Calu3 (cell line): ENCODE data around the gene CAPN3. TPM values are rescaled to one million over a fixed set of nuclear protein-coding genes. Genes with fewer than 3 reads are reported as not detected.

ENCODE experiments used
- BruUV-seq: library from RNA; stranded (reverse); fragments of 400-500 nt; replicated peaks from 2 replicates; lab custom pipeline; 2021; lab: Mats Ljungman, UMichigan
- CTCF ChIA-PET: fragments of 300-600 bp; sonication (Branson Sonifier 250); formaldehyde crosslinking; loops from one replicate; lab custom pipeline; 2022; ENCODE audit warnings: antibody characterized with exemption; lab: Charles Lee
- DNase-seq: peaks from one replicate; pipeline ENCODE4 v3.0.0; 2022
- H3K27ac Mint-ChIP-seq: one replicate; pipeline ENCODE4 v1.8.0; 2022; ENCODE audit warnings: mixed read lengths; ENCODE audit not compliant: unreplicated experiment
- H3K27me3 Mint-ChIP-seq: one replicate; pipeline ENCODE4 v1.8.0; 2022; ENCODE audit warnings: mixed read lengths; ENCODE audit not compliant: unreplicated experiment
- H3K36me3 Mint-ChIP-seq: one replicate; pipeline ENCODE4 v1.8.0; 2022; ENCODE audit warnings: mild to moderate bottlenecking, moderate library complexity, mixed read lengths; ENCODE audit not compliant: insufficient read depth, unreplicated experiment
- H3K4me1 Mint-ChIP-seq: one replicate; pipeline ENCODE4 v1.8.0; 2022; ENCODE audit warnings: mild to moderate bottlenecking, low read depth, mixed read lengths; ENCODE audit not compliant: unreplicated experiment
- H3K4me3 Mint-ChIP-seq: one replicate; pipeline ENCODE4 v1.8.0; 2022; ENCODE audit warnings: mild to moderate bottlenecking, low read depth, moderate library complexity, mixed read lengths; ENCODE audit not compliant: unreplicated experiment
- H3K9me3 Mint-ChIP-seq: one replicate; pipeline ENCODE4 v1.8.0; 2022; ENCODE audit warnings: low read depth, mixed read lengths; ENCODE audit not compliant: unreplicated experiment
- CTCF ChIP-seq: fragments of 200-600 bp; IDR thresholded peaks from one replicate; pipeline ENCODE4 v1.8.0; 2022; ENCODE audit warnings: antibody characterized with exemption; ENCODE audit not compliant: unreplicated experiment
- intact Hi-C: fragments of 100-400 bp; cut with micrococcal nuclease; formaldehyde crosslinking; loops from one replicate; pipeline ENCODE4 v1.10.0; 2022; ENCODE audit not compliant: unreplicated experiment
- total RNA-seq: library from RNA; stranded (reverse); gene quantifications from 2 replicates; pipeline ENCODE4 v1.2.3, GENCODE V29; 2022

The CAPN3 gene
- total RNA-seq, 1 experiment from 2014 or later, result 2.3 TPM

GRCh38 chr15:42319206-42319605 is 40.1 kb upstream of the CAPN3 start:
- DNase-seq, result no peak
- H3K4me3 Mint-ChIP-seq, result no peak overlapping the region
- H3K27me3 Mint-ChIP-seq, result no peaks in the 10 kb centered on the region
- CTCF ChIA-PET, result no interaction called here
- intact Hi-C loops, result no loop called here
- no peaks in the 10 kb centered on the region for H3K9me3 Mint-ChIP-seq
- TF ChIP-seq CTCF, result no peak
- BruUV-seq, result no TSS peak
- no peaks in the 10 kb centered on the region for H3K36me3 Mint-ChIP-seq
- H3K4me1 Mint-ChIP-seq, result no peaks in the 10 kb centered on the region
- H3K27ac Mint-ChIP-seq, result no peak overlapping the region

GRCh38 chr15:42324308-42324707 is 35.0 kb upstream of the CAPN3 start:
- no peak overlapping the region for H3K27ac Mint-ChIP-seq
- TF ChIP-seq CTCF, result no peak
- intact Hi-C loops, result no loop called here
- DNase-seq, result no peak
- H3K36me3 Mint-ChIP-seq, result no peaks in the 10 kb centered on the region
- H3K4me1 Mint-ChIP-seq, result no peaks in the 10 kb centered on the region
- H3K4me3 Mint-ChIP-seq, result no peak overlapping the region
- CTCF ChIA-PET, result no interaction called here
- no TSS peak for BruUV-seq
- H3K9me3 Mint-ChIP-seq, result no peaks in the 10 kb centered on the region
- no peaks in the 10 kb centered on the region for H3K27me3 Mint-ChIP-seq

GRCh38 chr15:42329161-42329560 is 30.1 kb upstream of the CAPN3 start:
- CTCF ChIA-PET, result no interaction called here
- no peak overlapping the region for H3K27ac Mint-ChIP-seq
- no TSS peak for BruUV-seq
- intact Hi-C loops, result no loop called here
- no peaks in the 10 kb centered on the region for H3K36me3 Mint-ChIP-seq
- no peak for DNase-seq
- H3K27me3 Mint-ChIP-seq, result no peaks in the 10 kb centered on the region
- H3K9me3 Mint-ChIP-seq, result no peaks in the 10 kb centered on the region
- no peak for TF ChIP-seq CTCF
- H3K4me3 Mint-ChIP-seq, result no peak overlapping the region
- no peaks in the 10 kb centered on the region for H3K4me1 Mint-ChIP-seq

GRCh38 chr15:42329992-42330391 is 29.3 kb upstream of the CAPN3 start:
- Mint-ChIP-seq H3K9me3 (no peaks in the 10 kb centered on the region), H3K36me3 (no peaks in the 10 kb centered on the region), H3K27ac (no peak overlapping the region), H3K4me3 (no peak overlapping the region), H3K4me1 (no peaks in the 10 kb centered on the region), H3K27me3 (no peaks in the 10 kb centered on the region)
- no peak for DNase-seq
- BruUV-seq, result no TSS peak
- intact Hi-C loops, result no loop called here
- TF ChIP-seq CTCF, result no peak
- CTCF ChIA-PET, result no interaction called here

- Mint-ChIP-seq H3K27me3 (no peaks in the 10 kb centered on the region), H3K27ac (no peak overlapping the region), H3K9me3 (no peaks in the 10 kb centered on the region), H3K4me1 (no peaks in the 10 kb centered on the region), H3K36me3 (no peaks in the 10 kb centered on the region), H3K4me3 (no peak overlapping the region)
- DNase-seq, result no peak
- intact Hi-C loops, result no loop called here
- CTCF ChIA-PET, result no interaction called here
- no peak for TF ChIP-seq CTCF
- no TSS peak for BruUV-seq
These were observed 28.1 kb upstream of the CAPN3 start for GRCh38 chr15:42331235-42331634.
